Pulmonary artery endothelial cell (primary cell): ENCODE results near the gene PDGFB. TPM values are rescaled to one million over a fixed set of nuclear protein-coding genes. Genes with fewer than 3 reads are reported as not detected.

Source experiments
- DNase-seq: peaks from one replicate; pipeline ENCODE4 v3.0.0-alpha.2; 2011; ENCODE audit warnings: low read depth, low spot score
- total RNA-seq: library from RNA; depleted of rRNA; stranded (reverse); fragments of >200 nt; gene quantifications from 2 replicates; pipeline ENCODE4 v1.2.3, GENCODE V29; 2014

The PDGFB gene
- total RNA-seq, 1 donor from 2014 or later: 53.3 TPM

- no peak for DNase-seq
These were observed 67.9 kb downstream of the PDGFB start for GRCh38 chr22:39176714-39177455.

GRCh38 chr22:39176143-39176713, 68.6 kb downstream of the PDGFB start:
- peak; percentile 84 for DNase-seq

GRCh38 chr22:39175353-39176142, 69.2 kb downstream of the PDGFB start:
- DNase-seq: no peak

- DNase-seq: peak; percentile 99
These were observed 70.1 kb downstream of the PDGFB start for GRCh38 chr22:39174498-39175352.

GRCh38 chr22:39173787-39174497, 70.8 kb downstream of the PDGFB start:
- no peak for DNase-seq

Other genes with a start within 250 kb of the PDGFB start
- 6.6 and 7.8 TPM in 2 replicates for gene APOBEC3C, start 230.7 kb downstream of the PDGFB start, total RNA-seq
- gene APOBEC3D, start 223.9 kb downstream of the PDGFB start, total RNA-seq: 0.86 and 1.9 TPM in 2 replicates
- gene APOBEC3F, start 204.1 kb downstream of the PDGFB start, total RNA-seq: 5.1 and 5.6 TPM in 2 replicates
- 4.6 and 9.5 TPM in 2 replicates for gene APOBEC3G, start 167.7 kb downstream of the PDGFB start, total RNA-seq
- 0.26 TPM in 1 of 2 replicates, not detected in the other for gene APOBEC3H, start 147.7 kb downstream of the PDGFB start, total RNA-seq
- 2.7 and 4.0 TPM in 2 replicates for gene CBX7, start 92.3 kb downstream of the PDGFB start, total RNA-seq
- 3,448 and 4,770 TPM in 2 replicates for gene RPL3, start 74.6 kb upstream of the PDGFB start, total RNA-seq
- gene SYNGR1, start 105.0 kb upstream of the PDGFB start, total RNA-seq: 2.3 and 3.9 TPM in 2 replicates
- gene TAB1, start 154.8 kb upstream of the PDGFB start, total RNA-seq: 13.1 and 13.6 TPM in 2 replicates
- gene MGAT3, start 212.0 kb upstream of the PDGFB start, total RNA-seq: not detected in 2 replicates